Astrocyte of the spinal cord (primary cell): ENCODE measurements around the gene RP9.

Experiments used
- DNase-seq: peaks from one replicate; pipeline ENCODE4 v3.0.0; 2011; ENCODE audit warnings: low read depth, low spot score
- H3K4me3 ChIP-seq: 2 replicates; pipeline ENCODE4 v1.5.1; 2011; ENCODE audit warnings: low read depth, mild to moderate bottlenecking, low read length, moderate library complexity
- CTCF ChIP-seq: IDR thresholded peaks from 2 replicates; pipeline ENCODE4 v1.5.1; 2012; ENCODE audit warnings: low read depth, mild to moderate bottlenecking, low read length, inconsistent platforms
- in situ Hi-C: cut with HindIII; loops from 2 replicates; pipeline ENCODE4 v1.10.0; 2017; ENCODE audit warnings: low sequenced_read_pairs

Gene RP9, protein sequence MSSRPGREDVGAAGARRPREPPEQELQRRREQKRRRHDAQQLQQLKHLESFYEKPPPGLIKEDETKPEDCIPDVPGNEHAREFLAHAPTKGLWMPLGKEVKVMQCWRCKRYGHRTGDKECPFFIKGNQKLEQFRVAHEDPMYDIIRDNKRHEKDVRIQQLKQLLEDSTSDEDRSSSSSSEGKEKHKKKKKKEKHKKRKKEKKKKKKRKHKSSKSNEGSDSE

GRCh38 chr7:33109005-33109757, at the start of gene RP9:
TSS of gene RP9 (minus strand) at chr7:33109404. CDS start at chr7:33109372, 32 bp downstream.
- peak; percentile 67 for DNase-seq
- in situ Hi-C loops = no loop called here
- TF ChIP-seq CTCF = peak; percentile 36
- peak within 1 kb of the TSS; percentile 79 for H3K4me3 ChIP-seq

GRCh38 chr7:33157781-33158180, 48.6 kb upstream of the RP9 start:
- DNase-seq = no peak
- no peak overlapping the region for H3K4me3 ChIP-seq
- no peak for TF ChIP-seq CTCF
- in situ Hi-C loops = no loop called here

- DNase-seq = peak; percentile 66
- in situ Hi-C loops = no loop called here
- H3K4me3 ChIP-seq = no peak overlapping the region
- no peak for TF ChIP-seq CTCF
Observed at GRCh38 chr7:33157311-33157710, 48.1 kb upstream of the RP9 start.

- in situ Hi-C loops = no loop called here
- no peak overlapping the region for H3K4me3 ChIP-seq
- no peak for TF ChIP-seq CTCF
- peak; percentile 6 for DNase-seq
Observed at GRCh38 chr7:33156441-33156840, 47.2 kb upstream of the RP9 start.

DNA sequence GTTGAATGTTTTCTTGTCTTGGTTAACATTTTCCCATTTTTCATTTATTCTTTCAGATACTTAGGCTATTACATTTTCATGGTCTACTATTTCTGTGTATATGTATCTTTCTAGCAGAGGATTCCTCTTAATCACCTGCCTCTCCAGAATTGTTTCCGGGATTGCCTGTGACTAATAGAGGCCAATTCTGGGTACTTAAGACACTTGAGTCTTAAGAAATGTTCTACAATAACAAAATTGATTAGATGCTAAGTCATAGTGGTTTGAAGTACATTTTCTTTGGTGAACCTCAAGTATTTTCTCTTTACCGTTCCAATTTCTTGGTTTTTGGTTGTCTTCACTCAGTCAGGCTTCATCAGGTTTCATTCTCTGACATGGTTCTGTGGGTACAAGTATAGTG, 46.6 kb upstream of the RP9 start:
- in situ Hi-C loops = no loop called here
- DNase-seq = peak; percentile 91
- no peak for TF ChIP-seq CTCF
- H3K4me3 ChIP-seq = no peak overlapping the region

DNA sequence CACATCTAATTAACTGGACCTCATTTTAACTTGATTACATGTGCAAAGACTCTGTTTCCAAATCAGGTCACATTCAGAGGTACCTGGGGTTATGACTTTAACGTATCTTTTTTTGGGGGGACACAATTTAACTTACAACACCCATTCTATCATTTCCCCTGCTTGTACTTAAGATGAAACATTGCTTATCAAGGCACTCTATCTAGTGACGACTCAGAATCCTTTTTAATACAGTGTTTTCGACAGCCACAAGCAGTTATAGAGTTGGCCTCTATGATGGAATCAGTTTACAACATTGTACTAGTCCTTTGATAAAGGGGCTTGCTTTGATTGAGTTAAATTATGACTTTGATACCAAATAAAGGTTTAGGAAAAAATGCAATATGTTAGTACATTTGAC, 42.9 kb upstream of the RP9 start:
- DNase-seq = no peak
- in situ Hi-C loops = no loop called here

More for the DNA sequence above, 42.9 kb upstream of the RP9 start:
- no peak overlapping the region for H3K4me3 ChIP-seq
- TF ChIP-seq CTCF = no peak
